GM13977 (cell line): ENCODE measurements around the gene STX8.

Experiments used
- DNase-seq: peaks from one replicate; pipeline ENCODE4 v3.0.0; 2012; ENCODE audit warnings: low spot score
- CTCF ChIP-seq: IDR thresholded peaks from 2 replicates; pipeline ENCODE4 v1.5.1; 2012; ENCODE audit warnings: mild to moderate bottlenecking, control low read depth; ENCODE audit not compliant: insufficient read depth; ENCODE audit errors: extremely low read depth, missing control alignments
- in situ Hi-C: fragments of 300-500 bp; cut with MboI; formaldehyde crosslinking; loops from one replicate; pipeline ENCODE4 v1.12.0; 2022; ENCODE audit warnings: low sequenced_read_pairs, low pct_unique_long_range_greater_than_20kb, mixed read lengths, inconsistent platforms; ENCODE audit not compliant: unreplicated experiment

STX8 gene

GRCh38 chr17:9410737-9411136 lies 164.9 kb downstream of the STX8 start:
- in situ Hi-C loops, result no loop called here
- no peak for TF ChIP-seq CTCF

GRCh38 chr17:9410301-9410700 lies 165.3 kb downstream of the STX8 start:
- no peak for TF ChIP-seq CTCF
- no peak for DNase-seq
- in situ Hi-C loops, result no loop called here

More at GRCh38 chr17:9410737-9411136, 164.9 kb downstream of the STX8 start:
- DNase-seq, result no peak

- no peak for DNase-seq
These were observed 165.7 kb downstream of the STX8 start for GRCh38 chr17:9409878-9410277.

GRCh38 chr17:9408868-9409829 lies 166.5 kb downstream of the STX8 start:
- in situ Hi-C loops, result loop anchor here (10.0 kb wide), 1 partner anchor 106 kb away; no protein-coding TSS in a partner anchor
- TF ChIP-seq CTCF, result no peak
- DNase-seq, result no peak

More at GRCh38 chr17:9409878-9410277, 165.7 kb downstream of the STX8 start:
- no peak for TF ChIP-seq CTCF
- in situ Hi-C loops, result loop anchor here (10.0 kb wide), 1 partner anchor 105 kb away; no protein-coding TSS in a partner anchor

- no peak for DNase-seq
- in situ Hi-C loops, result loop anchor here (10.0 kb wide), 1 partner anchor 106 kb away; no protein-coding TSS in a partner anchor
- TF ChIP-seq CTCF, result no peak
These were observed 167.2 kb downstream of the STX8 start for GRCh38 chr17:9408381-9408780.

- in situ Hi-C loops, result loop anchor here (10.0 kb wide), 1 partner anchor 109 kb away; no protein-coding TSS in a partner anchor
- TF ChIP-seq CTCF, result no peak
These were observed 169.5 kb downstream of the STX8 start for GRCh38 chr17:9406046-9406606.

More at GRCh38 chr17:9406046-9406606, 169.5 kb downstream of the STX8 start:
- no peak for DNase-seq
